NCI-H345 treated with DMSO at 0.1 percent for 48 hours (cell line): ENCODE results near the gene CACNA1B.
"Not testable (repeated sequence)": the region's sequence is repeated elsewhere in the genome, so short reads cannot be mapped to it uniquely, and the experiment has no call there.

Source experiments
- DNase-seq: peaks from one replicate; lab custom pipeline; 2025; ENCODE audit not compliant: unreplicated experiment; lab: John Stamatoyannopoulos, UW

The CACNA1B gene

GRCh38 chr9:138094028-138094427 is 216.4 kb downstream of the CACNA1B start:
- no peak for DNase-seq

- no peak for DNase-seq
Observed at GRCh38 chr9:138095813-138096518, 218.4 kb downstream of the CACNA1B start.

DNA sequence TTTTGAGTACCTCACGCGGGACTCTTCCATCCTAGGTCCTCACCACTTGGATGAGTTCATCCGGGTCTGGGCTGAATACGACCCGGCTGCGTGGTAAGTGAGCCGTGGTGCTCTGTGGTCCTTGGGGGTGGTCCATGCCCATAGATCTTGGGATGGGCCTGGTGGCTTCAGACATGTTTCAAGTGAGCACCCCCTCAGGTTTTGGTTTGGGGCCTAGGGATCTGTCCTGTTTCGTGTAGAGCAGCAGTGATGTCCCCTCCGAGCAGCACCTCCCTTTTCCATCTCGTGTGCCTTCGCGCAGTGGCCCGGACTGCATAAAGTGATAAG is 218.9 kb downstream of the CACNA1B start:
- no peak for DNase-seq

GRCh38 chr9:138097501-138097991 is 220.0 kb downstream of the CACNA1B start:
- DNase-seq, result no peak

- no peak for DNase-seq
Observed at GRCh38 chr9:138098116-138098907, 220.7 kb downstream of the CACNA1B start.

- DNase-seq, result no peak
Observed at GRCh38 chr9:138098908-138099791, 221.6 kb downstream of the CACNA1B start.

DNA sequence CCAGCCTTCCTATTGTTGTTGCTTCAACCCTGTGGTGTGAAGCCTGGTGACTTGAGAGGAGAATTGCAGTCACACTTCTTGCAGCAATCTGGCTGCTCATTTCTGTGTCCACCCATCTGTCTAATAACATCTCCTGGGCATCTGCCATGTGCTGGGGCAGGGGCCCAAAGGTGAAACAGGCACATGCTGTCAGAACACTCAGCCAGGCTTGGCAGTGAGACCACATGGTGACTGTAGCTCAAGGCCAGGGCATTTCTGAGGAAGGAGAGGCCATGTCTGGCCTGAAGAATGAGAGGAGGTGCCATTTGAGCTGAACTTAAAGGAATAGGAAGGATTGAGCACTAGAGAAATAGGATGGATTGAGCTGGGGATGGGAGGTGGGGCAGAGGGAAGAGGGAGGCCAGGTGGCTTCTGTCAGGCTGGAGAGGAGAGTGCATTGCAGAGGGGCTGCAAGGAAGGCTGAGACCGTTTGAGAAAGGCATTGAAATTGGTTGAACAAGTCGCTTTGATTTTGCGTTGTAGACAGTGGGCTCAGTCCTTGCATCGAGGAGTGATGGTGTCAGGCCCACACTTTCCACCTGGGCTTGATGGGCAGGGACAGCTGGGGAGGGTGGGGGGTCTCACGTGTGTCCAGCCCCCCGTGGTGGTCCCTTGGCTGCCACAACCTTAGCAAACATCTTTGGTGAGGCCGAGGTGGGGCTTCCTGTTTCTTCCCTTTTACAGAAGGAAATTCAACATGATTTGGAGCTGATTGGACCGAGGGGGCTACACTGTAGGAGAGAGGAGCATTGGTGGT is 222.4 kb downstream of the CACNA1B start:
- DNase-seq, result no peak

DNA sequence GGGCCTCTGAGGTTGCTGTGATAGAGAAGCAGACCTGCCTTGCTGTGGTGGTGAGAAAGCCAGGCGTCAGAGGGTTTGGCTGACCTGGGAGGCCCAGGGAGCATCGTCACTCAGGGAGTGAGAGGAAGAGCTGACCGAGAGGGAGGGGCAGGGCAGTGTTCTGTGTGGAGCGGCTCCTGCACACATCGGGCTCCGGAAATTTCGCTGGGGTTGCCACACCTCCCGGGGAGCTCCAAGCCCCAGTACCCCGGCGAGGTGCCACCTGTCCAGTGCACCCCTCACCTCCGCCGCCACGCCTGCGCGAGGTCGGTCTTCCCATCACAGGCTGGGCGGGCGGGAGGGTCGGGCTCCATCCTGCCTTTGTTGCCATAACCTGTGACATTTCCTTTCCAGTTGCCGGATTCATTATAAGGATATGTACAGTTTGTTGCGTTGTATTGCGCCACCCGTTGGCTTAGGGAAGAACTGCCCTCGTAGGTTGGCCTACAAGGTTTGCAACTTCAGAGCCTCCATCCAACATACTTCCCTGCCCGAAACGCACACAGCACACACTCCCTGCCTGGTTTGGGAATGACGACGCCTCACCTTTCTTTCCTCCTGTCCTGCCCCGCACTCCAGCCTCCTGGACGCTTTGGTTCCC is 223.2 kb downstream of the CACNA1B start:
- no peak for DNase-seq

- no peak for DNase-seq
Observed at GRCh38 chr9:138101444-138102234, 224.1 kb downstream of the CACNA1B start.

DNA sequence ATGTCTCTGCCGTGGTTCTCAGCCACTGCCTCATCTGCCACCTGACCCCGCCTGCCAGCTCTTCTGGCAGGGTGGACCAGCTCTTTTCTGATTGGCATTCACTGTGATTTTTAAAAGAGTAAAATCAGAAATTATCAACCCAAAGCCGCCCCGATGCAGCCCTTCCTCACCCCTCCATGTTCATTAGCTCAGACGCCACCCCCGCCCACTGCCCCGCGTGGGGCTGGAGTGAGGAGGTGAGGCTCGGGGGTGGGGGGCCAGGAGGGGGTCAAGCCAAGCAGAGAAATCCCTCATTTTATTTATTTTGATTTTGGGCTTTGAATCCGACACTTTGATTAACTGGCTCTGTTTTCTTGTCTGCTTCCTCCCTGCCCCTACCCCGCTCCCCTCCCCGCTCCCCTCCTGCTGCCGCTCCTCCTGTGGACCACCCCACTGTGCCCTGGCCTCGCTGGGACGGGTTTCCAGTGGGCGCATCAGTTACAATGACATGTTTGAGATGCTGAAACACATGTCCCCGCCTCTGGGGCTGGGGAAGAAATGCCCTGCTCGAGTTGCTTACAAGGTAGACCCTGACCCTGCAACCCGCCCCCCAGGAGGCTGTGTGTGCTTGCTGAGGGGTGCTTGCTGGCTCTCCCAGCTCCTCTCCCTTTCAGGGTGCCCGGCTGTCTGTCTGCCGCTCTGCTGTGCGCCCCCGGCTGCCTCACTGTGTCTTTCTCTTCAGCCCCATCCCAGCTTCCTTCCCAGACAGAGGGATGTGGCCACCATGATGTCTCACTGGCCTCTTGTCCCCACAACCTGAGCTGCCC is 224.9 kb downstream of the CACNA1B start:
- no peak for DNase-seq

DNA sequence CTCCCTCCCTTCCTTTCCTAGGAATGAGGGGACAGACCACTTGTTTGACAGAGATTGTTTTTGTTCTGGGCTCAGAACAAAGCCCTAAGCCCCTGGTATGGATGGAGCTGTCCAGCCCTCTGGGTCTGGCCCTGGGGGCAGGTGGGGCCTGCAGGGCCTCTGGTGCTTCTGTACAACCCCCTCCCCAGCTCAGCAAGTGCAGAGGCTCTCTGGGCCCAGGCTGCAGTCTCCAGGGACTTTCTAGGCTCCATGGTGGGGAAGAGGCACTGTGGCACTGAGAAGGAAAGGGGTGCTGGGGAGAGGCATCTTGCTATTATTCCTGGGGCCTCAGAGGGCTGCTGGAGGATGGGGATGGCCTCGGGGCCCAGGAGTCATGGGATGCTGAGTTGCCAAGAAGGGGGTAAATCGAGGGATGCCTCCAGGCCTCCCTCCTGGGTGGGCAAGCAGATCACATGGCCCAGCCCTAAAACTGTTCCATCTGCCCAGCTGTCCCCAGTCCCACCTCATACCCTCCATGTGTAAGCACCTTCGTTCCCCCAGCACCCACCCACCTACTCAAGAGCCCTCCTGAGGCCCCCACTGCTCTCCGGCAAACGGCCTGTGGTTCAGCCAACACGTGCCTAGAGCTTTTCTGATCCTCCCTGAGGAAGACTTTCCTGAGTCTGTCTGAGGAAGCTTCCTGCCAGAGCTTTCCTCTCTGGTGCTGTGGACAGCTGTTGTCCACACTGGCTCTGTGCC is 225.7 kb downstream of the CACNA1B start:
- DNase-seq, result no peak

GRCh38 chr9:138103849-138104206 is 226.2 kb downstream of the CACNA1B start:
- DNase-seq, result no peak

DNA sequence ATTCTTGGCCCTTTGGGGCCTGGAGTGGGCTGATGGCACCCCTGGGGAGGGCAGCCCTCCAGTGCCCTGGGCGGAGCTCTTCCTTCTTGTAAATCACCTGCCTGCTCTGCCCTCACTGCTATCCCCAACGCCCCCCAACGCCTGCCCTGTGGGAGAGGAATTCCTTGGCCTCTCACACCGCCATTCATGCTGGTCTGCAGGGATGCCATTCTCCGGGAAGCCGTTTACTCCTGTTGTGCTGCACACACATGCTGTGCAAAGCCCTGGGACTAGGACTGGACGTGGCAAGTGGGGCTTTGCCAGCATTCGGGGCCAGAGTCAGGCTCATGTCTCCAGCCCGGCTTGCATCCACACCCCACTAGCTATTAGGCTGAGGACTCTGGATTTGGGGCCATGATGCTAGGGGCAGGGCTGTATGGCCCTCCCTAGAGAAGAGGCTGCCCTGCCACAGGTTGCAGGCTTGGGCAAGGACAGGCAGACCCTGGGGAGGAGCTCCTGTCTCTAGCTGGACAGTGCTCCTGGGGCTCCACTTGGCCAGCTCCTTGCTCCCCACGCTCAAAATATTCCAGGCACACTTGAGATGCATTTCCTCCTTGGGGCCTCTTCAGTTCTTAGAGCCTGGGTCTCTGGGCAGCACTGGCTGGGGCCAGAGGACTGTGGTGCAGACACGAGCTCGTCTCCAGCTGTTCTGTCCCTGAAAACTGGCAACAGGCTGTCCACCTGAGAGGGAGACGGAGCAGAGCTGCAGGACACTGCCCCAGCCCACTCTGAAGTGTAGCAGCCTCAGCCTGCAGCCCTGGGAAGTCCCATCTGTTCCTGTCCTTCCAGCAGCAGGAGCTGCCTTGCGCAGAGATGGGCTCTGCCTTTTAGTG is 226.9 kb downstream of the CACNA1B start:
- no peak for DNase-seq

GRCh38 chr9:138105123-138105415 is 227.5 kb downstream of the CACNA1B start:
- no peak for DNase-seq

GRCh38 chr9:138105561-138106505 is 228.3 kb downstream of the CACNA1B start:
- no peak for DNase-seq

DNA sequence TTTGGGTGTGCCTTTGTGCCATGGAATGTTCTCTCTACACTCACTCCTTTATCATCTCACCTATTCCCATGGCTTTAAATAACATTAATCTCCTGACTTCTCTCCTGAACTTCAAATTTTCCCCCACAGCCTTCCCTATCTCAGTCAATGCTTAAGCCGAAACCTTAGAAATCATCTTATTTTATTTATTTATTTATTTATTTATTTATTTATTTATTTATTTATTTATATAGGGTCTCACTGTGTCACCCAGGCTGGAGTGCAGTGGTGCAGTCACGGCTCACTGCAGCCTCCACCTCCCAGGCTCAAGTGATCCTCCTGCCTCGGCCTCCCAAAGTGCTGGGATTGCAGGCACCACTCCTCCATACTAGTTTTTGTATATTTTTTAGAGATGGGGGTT is 229.5 kb downstream of the CACNA1B start:
- not testable (repeated sequence) for DNase-seq
